ENCODE data around the gene DDX1.
"Not testable (repeated sequence)": the region's sequence is repeated elsewhere in the genome, so short reads cannot be mapped to it uniquely, and the experiment has no call there.

DDX1 gene

GRCh38 chr2:15591692-15592463 lies at the start of gene DDX1:
DDX1 (plus strand) TSS chr2:15591868; CDS start chr2:15591934, 66 bp downstream.
- TF ChIP-seq, protein P1, sequence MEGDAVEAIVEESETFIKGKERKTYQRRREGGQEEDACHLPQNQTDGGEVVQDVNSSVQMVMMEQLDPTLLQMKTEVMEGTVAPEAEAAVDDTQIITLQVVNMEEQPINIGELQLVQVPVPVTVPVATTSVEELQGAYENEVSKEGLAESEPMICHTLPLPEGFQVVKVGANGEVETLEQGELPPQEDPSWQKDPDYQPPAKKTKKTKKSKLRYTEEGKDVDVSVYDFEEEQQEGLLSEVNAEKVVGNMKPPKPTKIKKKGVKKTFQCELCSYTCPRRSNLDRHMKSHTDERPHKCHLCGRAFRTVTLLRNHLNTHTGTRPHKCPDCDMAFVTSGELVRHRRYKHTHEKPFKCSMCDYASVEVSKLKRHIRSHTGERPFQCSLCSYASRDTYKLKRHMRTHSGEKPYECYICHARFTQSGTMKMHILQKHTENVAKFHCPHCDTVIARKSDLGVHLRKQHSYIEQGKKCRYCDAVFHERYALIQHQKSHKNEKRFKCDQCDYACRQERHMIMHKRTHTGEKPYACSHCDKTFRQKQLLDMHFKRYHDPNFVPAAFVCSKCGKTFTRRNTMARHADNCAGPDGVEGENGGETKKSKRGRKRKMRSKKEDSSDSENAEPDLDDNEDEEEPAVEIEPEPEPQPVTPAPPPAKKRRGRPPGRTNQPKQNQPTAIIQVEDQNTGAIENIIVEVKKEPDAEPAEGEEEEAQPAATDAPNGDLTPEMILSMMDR (conservative IDR thresholded peaks at IDR 0.05; ENCODE audit: low read depth, low read length), result no peak
- DNase-seq (ENCODE audit: low read depth), result peak; percentile 89
- peak within 1 kb of the TSS; percentile 82 for H3K4me3 ChIP-seq (ENCODE audit: low read depth, low read length)

DNA sequence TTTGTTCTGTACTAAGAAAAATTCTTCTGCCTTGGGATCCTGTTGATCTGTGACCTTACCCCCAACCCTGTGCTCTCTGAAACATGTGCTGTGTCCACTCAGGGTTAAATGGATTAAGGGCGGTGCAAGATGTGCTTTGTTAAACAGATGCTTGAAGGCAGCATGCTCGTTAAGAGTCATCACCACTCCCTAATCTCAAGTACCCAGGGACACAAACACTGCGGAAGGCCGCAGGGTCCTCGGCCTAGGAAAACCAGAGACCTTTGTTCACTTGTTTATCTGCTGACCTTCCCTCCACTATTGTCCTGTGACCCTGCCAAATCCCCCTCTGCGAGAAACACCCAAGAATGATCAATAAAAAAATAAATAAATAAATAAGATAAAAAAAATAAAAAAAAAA lies 49.4 kb upstream of the DDX1 start:
- not testable (repeated sequence) for H3K4me3 ChIP-seq (ENCODE audit: low read depth, low read length); DNase-seq (ENCODE audit: low read depth)

DNA sequence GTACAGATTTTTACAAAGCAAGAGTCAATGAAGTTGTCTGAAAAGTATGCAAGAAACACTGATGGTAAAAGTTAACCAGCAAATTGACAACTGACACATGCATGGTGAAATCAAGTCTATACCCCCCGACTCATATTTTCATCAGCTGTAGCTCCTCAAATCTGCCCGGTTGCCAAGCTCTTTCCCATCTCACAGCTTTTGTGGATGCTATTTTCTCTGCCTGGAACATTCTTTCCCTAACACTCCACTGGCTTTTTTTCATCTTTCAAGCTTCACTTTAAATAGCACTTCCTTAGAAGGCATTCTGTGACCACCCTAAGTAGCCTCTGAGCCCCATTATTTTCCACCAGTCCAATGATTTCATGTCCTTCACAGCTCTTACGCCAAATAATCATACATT lies 48.6 kb upstream of the DDX1 start:
- H3K4me3 ChIP-seq (ENCODE audit: low read depth, low read length), result no peak overlapping the region

GRCh38 chr2:15543541-15543940 lies 48.1 kb upstream of the DDX1 start:
- no peak for DNase-seq (ENCODE audit: low read depth)
- TF ChIP-seq, protein P1 (conservative IDR thresholded peaks at IDR 0.05; ENCODE audit: low read depth, low read length), result no peak
- no peak overlapping the region for H3K4me3 ChIP-seq (ENCODE audit: low read depth, low read length)

More for the DNA sequence above, 48.6 kb upstream of the DDX1 start:
- no peak for DNase-seq (ENCODE audit: low read depth)
- TF ChIP-seq, protein P1 (conservative IDR thresholded peaks at IDR 0.05; ENCODE audit: low read depth, low read length), result no peak

GRCh38 chr2:15544227-15544626 lies 47.4 kb upstream of the DDX1 start:
- no peak for DNase-seq (ENCODE audit: low read depth)
- no peak overlapping the region for H3K4me3 ChIP-seq (ENCODE audit: low read depth, low read length)
- TF ChIP-seq, protein P1 (conservative IDR thresholded peaks at IDR 0.05; ENCODE audit: low read depth, low read length), result no peak

DNA sequence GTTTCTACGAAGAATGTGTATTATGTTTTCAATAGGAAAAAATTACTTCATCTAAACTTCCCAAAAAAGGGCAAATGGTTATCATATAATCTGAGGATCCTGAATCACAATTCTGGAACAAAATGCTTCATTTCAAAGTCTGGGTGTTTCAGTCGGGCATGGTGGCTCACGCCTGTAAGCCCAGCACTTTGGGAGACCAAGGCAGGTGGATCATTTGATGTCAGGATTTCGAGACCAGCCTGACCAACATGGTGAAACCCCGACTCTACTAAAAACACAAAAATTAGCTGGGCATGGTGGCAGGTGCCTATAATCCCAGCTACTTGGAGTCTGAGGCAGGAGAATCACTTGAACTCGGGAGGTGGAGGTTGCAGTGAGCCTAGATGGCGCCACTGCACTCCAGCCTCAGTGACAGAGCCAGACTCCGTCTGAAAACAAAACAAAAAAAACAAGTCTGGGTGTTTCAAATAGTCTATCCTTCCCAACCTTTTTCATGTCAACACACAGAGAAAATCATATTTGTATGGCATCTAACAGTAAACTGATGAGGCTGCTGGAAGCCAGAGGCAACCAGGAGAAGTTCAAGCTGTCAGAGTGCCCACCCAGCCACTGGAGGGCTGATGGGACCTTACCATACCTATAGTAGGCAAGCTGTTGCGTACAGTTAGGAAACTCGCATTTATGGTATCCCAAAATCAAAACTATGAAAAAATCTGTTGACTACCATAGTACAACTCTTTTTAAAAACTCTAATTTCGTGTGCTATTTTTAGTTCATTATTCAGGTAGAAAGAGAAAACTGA lies 45.2 kb upstream of the DDX1 start:
- no peak for DNase-seq (ENCODE audit: low read depth)
- no peak overlapping the region for H3K4me3 ChIP-seq (ENCODE audit: low read depth, low read length)
- TF ChIP-seq, protein P1 (conservative IDR thresholded peaks at IDR 0.05; ENCODE audit: low read depth, low read length), result peak; percentile 36

DNA sequence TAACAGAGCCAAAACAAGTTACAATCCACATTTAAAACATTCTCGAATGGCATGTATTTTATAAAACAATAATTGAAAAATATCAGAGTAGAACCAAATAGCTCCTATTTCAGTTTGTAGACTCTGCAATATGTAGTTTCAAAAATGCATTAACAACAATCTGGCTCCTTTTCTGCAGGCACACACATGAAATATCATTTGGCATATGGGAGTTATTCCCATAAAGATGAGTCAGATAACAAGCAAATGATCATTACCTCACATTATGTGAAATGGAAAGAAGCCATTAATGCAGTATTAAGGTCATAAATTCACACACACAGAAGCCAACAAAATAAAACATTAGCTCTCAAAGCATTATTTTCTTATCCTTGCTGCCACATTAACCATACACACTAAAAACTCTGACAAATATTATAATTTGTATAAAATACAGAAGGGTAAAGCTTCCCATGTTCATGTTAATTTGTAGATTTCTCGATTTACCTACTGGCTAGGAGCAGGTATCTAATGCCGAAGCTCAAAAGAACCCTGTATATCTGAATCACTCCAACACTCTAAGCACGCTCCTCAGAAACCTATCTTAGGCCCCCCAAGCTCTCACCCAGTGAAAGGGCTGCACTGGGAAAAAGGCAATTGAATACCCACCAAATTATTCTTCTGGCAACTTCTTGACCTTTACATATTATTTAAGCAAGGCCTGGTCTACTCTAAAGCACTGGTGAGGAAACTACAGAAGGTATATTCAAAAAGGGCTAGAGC lies 44.4 kb upstream of the DDX1 start:
- TF ChIP-seq, protein P1 (conservative IDR thresholded peaks at IDR 0.05; ENCODE audit: low read depth, low read length), result no peak
- no peak overlapping the region for H3K4me3 ChIP-seq (ENCODE audit: low read depth, low read length)
- DNase-seq (ENCODE audit: low read depth), result no peak

Measured in choroid plexus epithelial cell (primary cell).